HT-29 (cell line): ENCODE data around the gene NUP160. TPM values are rescaled to one million over a fixed set of nuclear protein-coding genes. Genes with fewer than 3 reads are reported as not detected.
"Not testable (repeated sequence)": the region's sequence is repeated elsewhere in the genome, so short reads cannot be mapped to it uniquely, and the experiment has no call there.

Experiments used
- DNase-seq: peaks from one replicate; pipeline ENCODE4 v3.0.0-alpha.2; 2015; ENCODE audit warnings: low spot score
- total RNA-seq: library from RNA; depleted of rRNA; stranded (reverse); fragments of >200 nt; shearing (Covaris generic); gene quantifications from 2 replicates; pipeline ENCODE4 v1.2.3, GENCODE V29; 2014; rRNA removed

NUP160 gene, protein sequence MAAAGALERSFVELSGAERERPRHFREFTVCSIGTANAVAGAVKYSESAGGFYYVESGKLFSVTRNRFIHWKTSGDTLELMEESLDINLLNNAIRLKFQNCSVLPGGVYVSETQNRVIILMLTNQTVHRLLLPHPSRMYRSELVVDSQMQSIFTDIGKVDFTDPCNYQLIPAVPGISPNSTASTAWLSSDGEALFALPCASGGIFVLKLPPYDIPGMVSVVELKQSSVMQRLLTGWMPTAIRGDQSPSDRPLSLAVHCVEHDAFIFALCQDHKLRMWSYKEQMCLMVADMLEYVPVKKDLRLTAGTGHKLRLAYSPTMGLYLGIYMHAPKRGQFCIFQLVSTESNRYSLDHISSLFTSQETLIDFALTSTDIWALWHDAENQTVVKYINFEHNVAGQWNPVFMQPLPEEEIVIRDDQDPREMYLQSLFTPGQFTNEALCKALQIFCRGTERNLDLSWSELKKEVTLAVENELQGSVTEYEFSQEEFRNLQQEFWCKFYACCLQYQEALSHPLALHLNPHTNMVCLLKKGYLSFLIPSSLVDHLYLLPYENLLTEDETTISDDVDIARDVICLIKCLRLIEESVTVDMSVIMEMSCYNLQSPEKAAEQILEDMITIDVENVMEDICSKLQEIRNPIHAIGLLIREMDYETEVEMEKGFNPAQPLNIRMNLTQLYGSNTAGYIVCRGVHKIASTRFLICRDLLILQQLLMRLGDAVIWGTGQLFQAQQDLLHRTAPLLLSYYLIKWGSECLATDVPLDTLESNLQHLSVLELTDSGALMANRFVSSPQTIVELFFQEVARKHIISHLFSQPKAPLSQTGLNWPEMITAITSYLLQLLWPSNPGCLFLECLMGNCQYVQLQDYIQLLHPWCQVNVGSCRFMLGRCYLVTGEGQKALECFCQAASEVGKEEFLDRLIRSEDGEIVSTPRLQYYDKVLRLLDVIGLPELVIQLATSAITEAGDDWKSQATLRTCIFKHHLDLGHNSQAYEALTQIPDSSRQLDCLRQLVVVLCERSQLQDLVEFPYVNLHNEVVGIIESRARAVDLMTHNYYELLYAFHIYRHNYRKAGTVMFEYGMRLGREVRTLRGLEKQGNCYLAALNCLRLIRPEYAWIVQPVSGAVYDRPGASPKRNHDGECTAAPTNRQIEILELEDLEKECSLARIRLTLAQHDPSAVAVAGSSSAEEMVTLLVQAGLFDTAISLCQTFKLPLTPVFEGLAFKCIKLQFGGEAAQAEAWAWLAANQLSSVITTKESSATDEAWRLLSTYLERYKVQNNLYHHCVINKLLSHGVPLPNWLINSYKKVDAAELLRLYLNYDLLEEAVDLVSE (N-terminal part only)
- total RNA-seq, result 36.8 and 39.5 TPM in 2 replicates

DNA sequence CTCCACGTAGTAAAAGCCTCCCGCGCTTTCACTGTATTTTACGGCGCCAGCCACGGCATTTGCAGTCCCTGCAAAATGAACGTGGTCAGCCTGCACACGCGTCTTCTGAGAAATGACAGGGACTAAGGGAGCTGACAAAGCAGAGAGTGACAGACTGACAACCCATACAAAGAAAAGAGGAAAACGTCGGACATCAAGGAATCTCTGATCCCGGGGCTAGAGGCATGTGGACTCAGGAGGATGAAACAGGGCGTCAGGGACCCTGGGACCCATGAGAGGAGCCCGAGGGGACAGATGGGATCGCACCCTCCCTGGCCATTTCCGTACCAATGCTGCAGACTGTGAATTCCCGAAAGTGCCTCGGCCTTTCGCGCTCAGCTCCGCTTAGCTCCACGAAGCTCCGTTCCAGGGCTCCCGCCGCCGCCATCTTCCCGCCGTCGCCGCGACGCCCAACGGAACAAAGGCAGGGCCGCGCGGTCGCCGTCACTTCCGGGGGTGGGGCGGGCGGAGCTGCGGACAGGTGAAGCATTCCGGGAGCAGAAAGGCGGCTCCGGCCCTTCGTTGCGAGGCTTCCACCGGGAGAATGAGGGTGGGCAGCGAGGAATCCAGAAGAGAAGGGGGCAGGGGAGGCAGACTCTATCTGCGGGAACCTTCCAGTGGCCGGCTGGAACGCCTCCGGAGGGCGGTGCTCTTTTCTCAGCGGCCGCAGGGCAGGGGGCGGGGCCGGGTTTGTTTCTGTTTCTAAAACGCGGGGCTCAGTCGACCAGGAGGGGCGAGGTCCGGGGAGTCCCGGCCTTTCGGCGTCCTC lies at the start of gene NUP160:
Gene NUP160, minus strand, starts transcription at position 459 of the 808 bp plus-strand sequence. Its CDS starts 32 bp downstream, at position 427.
- peak; percentile 87 for DNase-seq

DNA sequence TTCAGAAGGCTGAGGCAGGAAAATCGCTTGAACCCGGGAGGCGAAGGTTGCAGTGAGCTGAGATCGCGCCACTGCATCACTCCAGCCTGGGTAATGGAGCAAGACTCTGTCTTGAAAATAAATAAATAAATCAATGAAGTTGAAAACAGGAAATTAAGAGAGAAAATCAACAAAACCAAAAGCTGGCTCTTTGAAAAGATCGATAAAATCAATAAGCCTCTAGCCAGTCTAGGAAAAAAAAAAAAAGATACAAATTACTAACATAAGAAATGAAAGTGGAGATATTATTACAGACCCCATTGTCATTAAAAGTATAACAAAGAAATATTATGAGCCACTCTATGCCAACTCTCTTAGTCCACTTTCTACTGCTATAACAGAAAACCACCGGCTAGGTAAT lies 48.0 kb upstream of the NUP160 start:
- DNase-seq, result no peak

DNA sequence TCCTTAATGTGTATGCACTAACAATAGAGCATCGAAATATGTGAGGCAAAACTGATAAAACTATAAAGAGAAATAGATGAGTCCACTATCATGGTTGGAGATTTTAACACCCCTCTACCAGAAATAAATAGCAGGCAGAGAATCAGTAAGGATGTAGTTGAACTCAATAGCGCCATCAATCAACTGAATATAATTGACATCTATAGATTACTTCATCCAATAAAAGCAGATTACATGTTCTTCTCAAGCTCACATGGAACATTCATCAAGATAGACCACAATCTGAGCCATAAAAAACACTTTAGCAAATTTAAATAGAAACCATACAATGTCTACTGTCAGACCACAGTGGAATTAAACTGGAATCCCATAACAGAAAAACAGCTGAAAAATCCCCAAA lies 46.9 kb upstream of the NUP160 start:
- DNase-seq, result no peak

DNA sequence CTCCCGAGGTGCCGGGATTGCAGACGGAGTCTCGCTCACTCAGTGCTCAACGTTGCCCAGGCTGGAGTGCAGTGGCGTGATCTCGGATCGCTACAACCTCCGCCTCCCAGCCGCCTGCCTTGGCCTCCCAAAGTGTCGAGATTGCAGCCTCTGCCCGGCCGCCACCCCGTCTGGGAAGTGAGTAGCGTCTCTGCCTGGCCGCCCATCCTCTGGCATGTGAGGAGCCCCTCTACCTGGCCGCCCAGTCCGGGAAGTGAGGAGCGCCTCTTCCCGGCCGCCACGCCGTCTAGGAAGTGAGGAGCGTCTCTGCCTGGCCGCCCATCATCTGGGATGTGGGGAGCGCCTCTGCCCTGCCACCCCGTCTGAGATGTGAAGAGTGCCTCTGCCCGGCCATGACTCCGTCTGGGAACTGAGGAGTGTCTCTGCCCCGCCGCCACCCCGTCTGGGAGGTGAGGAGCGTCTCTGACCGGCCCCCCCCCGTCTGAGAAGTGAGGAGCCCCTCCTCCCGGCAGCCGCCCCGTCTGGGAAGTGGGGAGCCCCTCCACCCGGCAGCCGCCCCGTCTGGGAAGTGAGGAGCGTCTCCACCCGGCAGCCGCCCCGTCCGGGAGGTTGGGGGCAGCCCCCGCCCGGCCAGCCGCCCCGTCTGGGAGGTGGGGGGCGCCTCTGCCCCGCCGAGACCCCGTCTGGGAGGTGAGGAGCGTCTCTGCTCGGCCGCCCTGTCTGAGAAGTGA lies 44.6 kb upstream of the NUP160 start:
- DNase-seq, result not testable (repeated sequence)

DNA sequence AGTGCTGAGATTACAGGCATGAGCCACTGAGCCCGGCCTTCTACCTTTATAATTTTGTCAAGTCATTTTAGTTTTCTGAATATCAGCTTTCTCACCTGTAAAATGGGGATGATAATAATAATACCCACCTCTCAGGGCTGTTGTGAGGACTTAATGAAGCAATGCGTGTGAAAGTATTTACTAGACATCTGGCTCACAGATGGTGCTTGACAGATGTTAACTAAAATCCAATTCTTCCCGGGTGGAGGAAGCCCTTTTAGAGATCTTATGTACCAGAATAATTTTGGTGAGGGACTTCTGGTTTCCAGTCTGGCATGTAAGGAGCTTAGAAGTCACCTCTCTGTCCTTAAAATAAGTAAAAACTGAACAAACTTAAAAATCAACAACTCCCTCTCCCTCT lies 43.7 kb upstream of the NUP160 start:
- DNase-seq, result no peak

DNA sequence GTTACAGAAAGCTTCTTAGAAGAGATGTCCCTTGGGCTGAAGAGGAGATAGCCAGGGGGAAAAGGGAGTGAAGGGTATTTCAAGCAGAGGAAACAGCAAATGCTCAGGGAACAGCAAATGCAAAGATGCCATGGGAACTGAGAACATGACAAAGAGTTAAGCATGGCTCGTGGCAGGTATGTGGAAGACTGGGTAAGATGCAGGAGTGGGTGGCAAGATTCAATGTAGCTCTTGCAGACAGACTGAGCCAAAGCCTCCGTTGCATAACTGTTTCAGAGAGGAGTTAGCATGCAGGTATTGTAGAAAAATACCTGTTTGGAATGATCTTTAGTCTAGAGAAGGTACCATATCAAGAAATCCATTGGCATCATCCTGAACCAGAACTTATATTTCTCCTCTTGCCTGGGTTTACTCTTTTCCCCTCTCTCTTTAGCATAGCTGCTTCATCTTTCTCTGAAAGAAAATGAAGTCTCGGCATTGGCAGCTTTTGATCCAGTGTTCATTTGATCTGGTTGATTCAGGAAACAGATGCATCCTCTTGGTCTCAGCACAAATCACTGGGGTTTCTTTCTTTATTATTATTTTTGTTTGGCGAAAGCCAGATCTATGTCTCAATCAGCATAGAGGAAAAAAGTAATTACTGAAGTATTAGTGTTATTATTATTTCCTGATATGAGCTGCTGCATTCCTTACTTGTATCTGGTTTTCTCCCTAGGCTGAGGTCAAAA lies 41.7 kb upstream of the NUP160 start:
- DNase-seq, result no peak

DNA sequence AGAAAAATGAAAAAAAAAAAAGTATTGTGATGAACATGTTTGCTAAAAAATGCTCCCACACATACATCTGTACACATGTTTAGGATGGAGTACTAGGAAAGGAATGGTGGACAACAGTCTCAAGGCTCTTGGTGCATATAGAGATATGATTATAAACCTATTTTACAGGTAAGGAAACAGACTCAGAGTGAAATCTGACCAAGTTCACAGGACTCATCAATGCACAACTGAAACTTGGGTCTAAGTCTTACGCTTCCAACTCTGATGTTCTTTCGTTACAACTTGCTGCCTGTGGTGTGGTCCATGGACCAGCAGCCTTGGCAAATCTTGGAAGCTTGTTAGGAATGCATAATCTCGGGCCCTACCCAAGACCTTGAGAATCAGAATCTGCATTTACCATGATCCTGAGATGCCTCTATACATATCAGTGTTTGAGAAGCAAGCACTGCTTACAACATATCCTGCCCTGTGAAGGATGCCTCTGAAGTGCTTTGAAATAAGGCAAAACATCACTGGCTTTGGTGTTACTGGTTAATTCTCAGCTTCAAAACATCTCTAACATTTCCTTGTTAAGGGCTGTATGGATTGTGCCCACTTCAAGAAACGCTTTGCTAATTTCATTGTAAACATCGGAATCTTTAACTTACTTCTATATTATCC lies 39.9 kb upstream of the NUP160 start:
- no peak for DNase-seq

DNA sequence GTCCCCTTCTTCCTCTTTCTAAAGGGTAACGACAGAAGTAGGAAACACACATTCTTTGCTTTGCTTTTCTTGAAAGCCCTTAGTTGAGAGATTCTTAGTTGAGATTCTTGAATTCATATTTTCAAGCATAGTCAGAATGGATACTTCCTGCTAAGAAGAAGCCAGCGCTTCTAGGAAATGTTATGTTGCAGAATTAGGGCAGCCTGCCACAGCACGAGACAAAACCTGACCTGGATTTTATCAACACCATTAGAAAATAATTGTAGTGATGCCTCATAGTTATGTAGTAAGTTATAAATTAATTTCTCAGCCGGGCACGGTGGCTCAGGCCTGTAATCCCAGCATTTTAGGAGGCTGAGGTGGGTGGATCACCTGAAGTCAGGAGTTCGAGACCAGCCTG lies 37.9 kb upstream of the NUP160 start:
- no peak for DNase-seq

DNA sequence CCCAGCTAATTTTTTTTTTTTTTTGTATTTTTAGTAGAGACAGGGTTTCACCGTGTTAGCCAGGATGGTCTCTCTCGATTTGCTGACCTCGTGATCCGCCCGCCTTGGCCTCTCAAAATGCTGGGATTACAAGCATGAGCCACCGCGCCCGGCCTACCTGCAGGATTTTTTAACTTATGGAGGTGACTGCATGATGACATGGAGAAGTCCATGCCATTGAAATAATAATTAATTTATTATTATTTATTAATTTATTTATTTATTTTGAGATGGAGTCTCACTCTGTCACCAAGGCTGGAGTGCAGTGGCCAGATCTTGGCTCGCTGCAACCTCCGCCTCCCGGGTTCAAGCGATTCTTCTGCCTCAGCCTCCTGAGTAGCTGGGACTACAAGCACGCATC lies 34.3 kb upstream of the NUP160 start:
- DNase-seq, result not testable (repeated sequence)

DNA sequence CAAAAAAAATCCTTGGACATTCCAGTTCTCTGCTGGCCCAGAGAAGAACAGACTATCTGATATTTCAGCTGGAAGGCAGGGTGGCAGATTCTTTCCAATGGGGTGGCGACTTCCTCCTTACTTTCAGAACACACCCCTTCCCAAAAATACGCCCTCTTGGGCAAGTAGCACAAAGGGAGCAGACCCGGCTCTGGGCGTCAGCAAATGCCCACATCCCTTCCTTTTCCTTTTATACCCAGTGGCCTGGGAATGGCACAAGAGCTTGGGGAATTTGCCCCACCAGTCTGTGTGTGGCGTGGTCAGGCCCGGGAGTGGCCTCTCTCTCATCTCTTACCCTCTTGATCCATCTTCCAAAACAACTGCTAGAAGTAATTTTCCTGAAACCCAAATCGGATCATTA lies 33.0 kb upstream of the NUP160 start:
- DNase-seq, result no peak

DNA sequence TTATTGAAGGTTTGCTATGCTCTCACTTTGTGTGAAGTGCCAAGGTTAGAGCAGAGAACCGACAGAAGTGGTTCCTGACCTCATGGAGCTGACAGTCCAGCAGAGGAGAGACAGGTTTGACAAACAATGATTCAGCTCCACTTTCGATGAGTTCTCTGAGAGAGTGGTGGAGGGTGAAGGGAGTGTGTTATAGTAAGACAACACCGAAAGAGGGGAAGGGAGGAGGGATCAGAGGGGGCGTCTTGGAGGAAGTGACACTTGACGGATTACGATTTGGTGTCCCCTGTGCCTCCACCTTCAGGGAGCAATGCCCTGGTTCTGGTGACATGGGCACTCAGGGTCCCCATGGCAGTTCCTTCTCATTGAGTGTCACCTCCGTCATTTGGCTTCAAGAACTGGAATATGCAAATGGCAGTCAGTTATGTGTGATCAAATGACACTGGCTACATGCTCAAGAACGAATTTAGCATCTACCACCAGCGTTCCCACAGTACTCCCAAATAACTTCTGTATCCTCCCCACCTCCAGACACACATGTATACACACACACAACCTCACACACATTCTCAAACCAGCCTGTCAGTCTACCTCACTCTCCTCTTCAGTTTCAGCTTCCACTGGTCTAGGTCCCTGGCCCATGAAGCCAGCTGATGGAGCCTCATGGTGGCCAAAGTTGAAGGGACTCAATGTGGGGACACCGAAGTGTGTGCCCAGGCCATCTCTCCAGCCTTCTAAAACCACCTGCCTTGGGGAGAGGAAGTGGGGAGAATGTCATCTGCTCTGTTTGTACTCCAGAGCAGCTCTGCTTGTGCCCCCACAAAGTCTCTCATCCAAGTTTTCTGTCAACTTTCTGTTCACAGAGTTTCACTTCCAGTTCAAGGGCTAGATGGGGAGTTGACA lies 31.4 kb upstream of the NUP160 start:
- no peak for DNase-seq

DNA sequence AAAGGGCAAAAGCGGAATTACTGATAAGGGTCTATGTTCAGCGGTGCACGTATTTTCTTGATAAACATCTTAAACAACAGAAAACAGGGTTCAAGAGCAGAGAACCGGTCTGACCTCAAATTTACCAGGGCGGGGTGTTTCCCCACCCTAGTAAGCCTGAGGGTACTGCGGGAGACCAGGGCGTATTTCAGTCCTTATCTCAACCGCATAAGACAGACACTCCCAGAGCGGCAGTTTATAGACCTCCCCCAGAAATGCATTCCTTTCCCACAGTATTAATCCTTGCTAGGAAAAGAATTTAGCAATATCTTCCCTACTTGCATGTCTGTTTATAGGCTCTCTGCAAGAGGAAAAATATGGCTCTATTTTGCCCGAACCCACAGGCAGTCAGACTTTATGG lies 27.7 kb upstream of the NUP160 start:
- not testable (repeated sequence) for DNase-seq

DNA sequence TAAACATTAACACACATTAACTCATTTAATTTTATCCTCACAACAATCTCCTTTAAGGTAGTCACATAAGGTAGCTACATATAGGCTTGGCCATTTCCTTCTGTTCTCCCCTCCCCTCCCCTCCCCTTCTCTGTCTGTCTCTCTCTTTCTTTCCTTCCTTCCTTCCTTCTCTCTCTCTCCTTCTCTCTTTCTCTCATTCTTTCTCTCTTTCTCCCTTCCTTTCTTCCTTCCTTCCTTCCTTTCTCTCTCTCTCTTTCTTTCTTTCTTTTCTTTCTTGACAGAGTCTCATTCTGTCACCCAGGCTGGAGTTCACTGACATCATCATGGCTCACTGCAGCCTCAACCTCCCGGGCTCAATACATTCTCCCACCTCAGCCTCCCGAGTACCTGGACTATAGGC lies 22.3 kb upstream of the NUP160 start:
- no peak for DNase-seq

DNA sequence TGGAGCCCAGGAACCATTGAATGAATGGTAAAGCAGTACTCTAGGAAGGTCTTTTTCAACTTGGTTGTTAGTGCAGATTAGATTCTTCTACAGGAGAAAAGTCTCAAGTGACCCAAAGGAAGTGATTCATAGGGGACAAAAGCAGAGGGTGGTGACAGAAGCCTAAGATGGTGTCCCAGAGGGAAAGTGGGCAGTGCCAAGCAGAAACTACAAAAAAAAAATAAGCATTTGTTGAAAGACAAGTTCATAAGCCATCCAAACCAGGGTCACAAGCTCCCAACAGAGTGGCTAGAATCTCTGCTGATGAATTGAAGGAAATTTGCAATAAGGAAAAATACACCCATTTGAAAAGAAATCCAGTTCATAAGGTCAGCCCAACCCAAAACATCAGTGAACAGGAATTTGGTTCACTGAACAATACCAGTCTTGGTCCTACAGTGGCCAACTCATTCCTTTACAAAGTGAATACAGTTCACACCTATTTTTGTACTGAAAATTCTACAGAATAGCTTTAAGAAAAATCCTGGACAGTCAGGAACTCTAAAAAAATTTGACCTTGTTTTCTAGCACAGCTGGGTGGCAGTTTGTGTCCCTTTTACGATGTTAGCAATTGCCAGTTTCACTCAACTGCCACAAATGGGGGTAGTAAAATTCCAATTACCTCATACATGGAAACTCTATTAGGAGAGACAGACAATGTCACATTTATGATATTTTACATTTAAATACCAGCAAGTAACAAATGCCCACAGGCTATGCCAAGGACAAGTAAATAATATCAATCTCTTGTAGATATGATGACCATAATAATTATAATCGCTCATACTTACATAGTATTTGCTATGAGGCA lies 21.6 kb upstream of the NUP160 start:
- no peak for DNase-seq

DNA sequence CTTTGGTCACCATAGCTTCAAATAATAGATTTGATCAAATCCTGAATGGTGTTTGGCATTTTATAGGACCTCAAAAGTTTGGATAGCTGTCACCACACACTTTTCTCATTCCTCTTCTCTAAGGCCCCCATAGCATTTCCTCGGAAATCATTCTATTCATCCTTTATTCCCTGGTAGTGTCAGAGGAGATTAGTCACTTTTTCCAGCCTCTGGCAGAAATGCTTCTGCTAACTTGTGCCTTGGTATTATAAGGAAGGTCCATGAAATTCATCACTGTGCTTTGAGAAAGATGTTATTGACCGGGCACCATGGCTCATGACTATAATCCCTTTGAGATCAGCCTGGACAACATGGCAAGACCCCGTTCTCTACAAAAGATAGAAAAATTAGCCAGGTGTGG lies 19.7 kb upstream of the NUP160 start:
- no peak for DNase-seq

DNA sequence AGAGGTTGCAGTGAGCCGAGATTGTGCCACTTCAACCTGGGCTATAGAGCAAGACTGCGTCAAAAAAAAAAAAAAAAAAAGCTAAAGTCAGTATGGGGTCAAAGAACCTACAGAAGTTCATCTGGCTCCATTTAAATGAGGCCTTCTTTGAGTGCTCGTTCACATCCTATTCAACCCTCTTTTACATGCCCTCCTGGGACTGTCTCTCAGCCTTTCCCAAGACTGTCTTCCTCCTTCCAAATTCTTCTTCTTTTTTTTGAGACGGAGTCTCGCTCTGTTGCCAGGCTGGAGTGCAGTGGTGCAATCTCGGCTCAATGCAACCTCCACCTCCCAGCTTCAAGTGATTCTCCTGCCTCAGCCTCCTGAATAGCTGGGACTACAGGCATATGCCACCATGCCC lies 18.7 kb upstream of the NUP160 start:
- not testable (repeated sequence) for DNase-seq

DNA sequence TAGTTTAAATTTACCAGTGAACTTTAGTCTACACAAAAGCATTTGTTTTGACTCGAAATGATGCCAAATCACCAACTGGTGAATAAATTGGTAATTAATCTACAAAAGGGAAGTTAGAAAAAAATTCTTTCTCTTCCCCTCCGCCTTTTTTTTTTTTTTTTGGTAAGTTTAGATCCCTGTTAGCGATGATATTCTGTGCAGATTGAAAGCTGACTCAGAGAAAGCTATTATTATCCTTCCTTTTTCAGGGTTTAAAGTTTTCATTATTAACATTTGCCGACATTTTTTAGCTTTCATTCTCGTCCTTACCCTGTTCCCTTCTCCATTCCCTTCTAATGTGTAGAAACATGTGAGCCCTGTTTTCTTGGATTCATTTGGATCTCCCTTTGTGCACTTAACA lies 16.8 kb upstream of the NUP160 start:
- no peak for DNase-seq
